HepG2 (cell line): ENCODE results near the gene EEF1AKMT3. TPM values are rescaled to one million over a fixed set of nuclear protein-coding genes. Genes with fewer than 3 reads are reported as not detected.

Experiments used
- ATAC-seq: fragments of 200-7000 bp; cut with Tn5 transposase; 3 replicates; pipeline ENCODE4 v1.9.1; 2020; ENCODE audit warnings: mild to moderate bottlenecking, moderate library complexity
- BruUV-seq: library from RNA; stranded (reverse); fragments of 400-500 nt; replicated peaks from 2 replicates; lab custom pipeline; 2021; lab: Mats Ljungman, UMichigan
- CTCF ChIA-PET: fragments of 300-600 bp; formaldehyde crosslinking; extraction: SDS; loops from one replicate; lab custom pipeline; 2021; ENCODE audit warnings: low total read pairs, inconsistent platforms, low intra/inter-chr PET ratio; lab: Yijun Ruan, JAX
- POLR2A ChIA-PET: fragments of 350-600 bp; sonication (Branson Sonifier 250); formaldehyde crosslinking; loops from one replicate; lab custom pipeline; 2020; ENCODE audit warnings: antibody characterized with exemption, inconsistent platforms; lab: Yijun Ruan, JAX
- DNase-seq: peaks from one replicate; pipeline ENCODE4 v3.0.0-alpha.2; 2015; ENCODE audit warnings: low spot score
- FAIRE-seq: peaks from 3 replicates; lab custom pipeline; 2011; peaks lifted over from hg19 to GRCh38; lab: Jason Lieb, UNC
- H2AFZ ChIP-seq: one replicate; pipeline ENCODE4 v1.6.1; 2011; ENCODE audit warnings: low read length, inconsistent platforms
- H3K27ac ChIP-seq: fragments of 300-600 bp; 3 replicates; pipeline ENCODE4 v1.8.0; 2011; ENCODE audit warnings: mixed run types, mild to moderate bottlenecking, mixed read lengths, low read length, inconsistent platforms; ENCODE audit not compliant: insufficient read depth; ENCODE audit errors: extremely low read length
- H3K27me3 ChIP-seq, 2 experiments: fragments of 200-600 bp in 1 of 2; 2 replicates in 1 of 2; 3 replicates in 1 of 2; pipeline versions ENCODE4 v1.6.0 to v1.8.0; 2011; ENCODE audit warnings: low read length in 2 of 2, mild to moderate bottlenecking in 2 of 2, moderate library complexity in 2 of 2, inconsistent platforms in 1 of 2; ENCODE audit not compliant: insufficient read depth in 2 of 2, control insufficient read depth in 1 of 2
- H3K36me3 ChIP-seq, 2 experiments: fragments of 200-600 bp in 1 of 2; replicated peaks in 1 of 2; 2 replicates in 1 of 2; 3 replicates in 1 of 2; pipeline versions ENCODE4 v1.5.1 to v1.8.0; 2011; ENCODE audit warnings: low read length in 2 of 2, inconsistent platforms in 1 of 2; ENCODE audit not compliant: insufficient read depth in 2 of 2, control insufficient read depth in 1 of 2
- H3K4me1 ChIP-seq: 2 replicates; pipeline ENCODE4 v1.5.1; 2012; ENCODE audit warnings: low read length, inconsistent platforms; ENCODE audit not compliant: insufficient read depth
- H3K4me2 ChIP-seq: 2 replicates; pipeline ENCODE4 v1.6.0; 2011; ENCODE audit warnings: low read depth, low read length, inconsistent platforms
- H3K4me3 ChIP-seq, 3 experiments: fragments of 200-600 bp in 1 of 3; sonication (generic), shearing (Covaris generic) in 1 of 3; replicated peaks in 1 of 3; 2 replicates each; pipeline ENCODE4 v1.5.1; 2011 to 2016; ENCODE audit warnings: low read length in 3 of 3, inconsistent platforms in 2 of 3, low read depth in 2 of 3, mild to moderate bottlenecking in 2 of 3, control low read depth in 1 of 3, mixed read lengths in 1 of 3; ENCODE audit not compliant: insufficient read depth in 1 of 3
- H3K79me2 ChIP-seq: one replicate; pipeline ENCODE4 v1.6.1; 2011; ENCODE audit warnings: low read length, inconsistent platforms; ENCODE audit not compliant: insufficient read depth
- H3K9ac ChIP-seq: 2 replicates; pipeline ENCODE4 v1.6.0; 2011; ENCODE audit warnings: mild to moderate bottlenecking, low read depth, low read length, inconsistent platforms; ENCODE audit not compliant: insufficient read depth
- H3K9me3 ChIP-seq: 2 replicates; pipeline ENCODE4 v1.5.1; 2012; ENCODE audit warnings: mild to moderate bottlenecking, low read length
- H4K20me1 ChIP-seq: 2 replicates; pipeline ENCODE4 v1.6.0; 2011; ENCODE audit warnings: inconsistent platforms, mild to moderate bottlenecking, low read length, moderate library complexity; ENCODE audit not compliant: insufficient read depth
- EED ChIP-seq: sonication (generic); formaldehyde crosslinking; IDR thresholded peaks from 2 replicates; pipeline ENCODE4 v1.5.0; 2020; ENCODE audit warnings: mild to moderate bottlenecking, missing genetic modification reagents
- MTA3 ChIP-seq: sonication (generic); formaldehyde crosslinking; IDR thresholded peaks from 2 replicates; pipeline ENCODE4 v1.4.0; 2020; ENCODE audit warnings: missing genetic modification reagents
- PAWR ChIP-seq: sonication (generic); formaldehyde crosslinking; IDR thresholded peaks from 2 replicates; pipeline ENCODE4 v1.4.0; 2020; ENCODE audit warnings: missing genetic modification reagents, mild to moderate bottlenecking, borderline replicate concordance
- RCOR2 ChIP-seq: IDR thresholded peaks from 2 replicates; pipeline ENCODE4 v1.6.1; 2016; ENCODE audit warnings: missing biosample characterization, missing genetic modification reagents
- STAG1 ChIP-seq: sonication (generic); formaldehyde crosslinking; IDR thresholded peaks from 2 replicates; pipeline ENCODE4 v1.4.0; 2020; ENCODE audit warnings: missing genetic modification reagents
- ZFX ChIP-seq: sonication (generic); formaldehyde crosslinking; IDR thresholded peaks from 2 replicates; pipeline ENCODE4 v1.4.0; 2020; ENCODE audit warnings: mild to moderate bottlenecking, low read depth, missing genetic modification reagents, moderate library complexity
- ZNF660 ChIP-seq: sonication (generic); formaldehyde crosslinking; IDR thresholded peaks from 2 replicates; pipeline ENCODE4 v1.5.1; 2020; ENCODE audit warnings: mild to moderate bottlenecking, low read depth, missing genetic modification reagents, borderline replicate concordance
- WGBS: methylation state at CpG from one replicate; pipeline ENCODE4 v1.1.6; 2017; ENCODE audit warnings: low lambda C conversion rate; 5-methylcytosine and 5-hydroxymethylcytosine counted together
- in situ Hi-C: cut with HindIII; loops from 2 replicates; pipeline ENCODE4 v1.10.0; 2017; ENCODE audit warnings: low pct_unique_long_range_greater_than_20kb; ENCODE audit not compliant: extremely low pct_ligation_motif_present
- intact Hi-C: fragments of 100-400 bp; cut with micrococcal nuclease; formaldehyde crosslinking; loops from one replicate; pipeline ENCODE4 v1.10.0; 2022; ENCODE audit not compliant: unreplicated experiment
- polyA plus RNA-seq, 8 experiments: library from polyadenylated mRNA; depleted of rRNA in 3 of 8; stranded (reverse) in 7 of 8; unstranded in 1 of 8; fragments of >200 nt; fragmentation: Illumina TruSeq in 4 of 8; extraction: Trizol in 4 of 8; gene quantifications; 2 replicates each; pipeline versions ENCODE4 v1.2.1 to v1.2.3, GENCODE V29; 2011 to 2016; ENCODE audit warnings: low read depth in 4 of 8, missing spikeins in 1 of 8, mixed read lengths in 1 of 8; ENCODE audit not compliant: insufficient read depth in 1 of 8
- total RNA-seq, 5 experiments: library from RNA; depleted of rRNA; stranded (reverse); fragments of >200 nt; fragmentation: Illumina TruSeq; extraction: Trizol; gene quantifications; 2 replicates each; pipeline ENCODE4 v1.2.3, GENCODE V29; 2016; ENCODE audit warnings: low read depth in 1 of 5
- TF ChIP-seq, protein P1 (sequence below), 2 experiments: sonication (generic) in 1 of 2; formaldehyde crosslinking in 1 of 2; IDR thresholded peaks; 2 replicates each; pipeline versions ENCODE4 v1.4.0 to v1.6.1; 2016 to 2020; ENCODE audit warnings: borderline replicate concordance in 1 of 2, low read depth in 1 of 2, mild to moderate bottlenecking in 1 of 2, missing genetic modification reagents in 1 of 2
- TF ChIP-seq, protein P2 (sequence below), 2 experiments: sonication (generic) in 1 of 2; formaldehyde crosslinking in 1 of 2; IDR thresholded peaks; 2 replicates each; pipeline versions ENCODE4 v1.4.0 to v1.6.1; 2018 to 2020; ENCODE audit warnings: missing genetic modification reagents in 2 of 2, borderline replicate concordance in 1 of 2, low read depth in 1 of 2, mild to moderate bottlenecking in 1 of 2, missing biosample characterization in 1 of 2

EEF1AKMT3 gene
- total and polyA plus RNA-seq, 2 of the 13 experiments (the other 11 are each of a cell fraction or from before 2014, with no cell fraction given): 4.7 to 11.4 TPM

DNA sequence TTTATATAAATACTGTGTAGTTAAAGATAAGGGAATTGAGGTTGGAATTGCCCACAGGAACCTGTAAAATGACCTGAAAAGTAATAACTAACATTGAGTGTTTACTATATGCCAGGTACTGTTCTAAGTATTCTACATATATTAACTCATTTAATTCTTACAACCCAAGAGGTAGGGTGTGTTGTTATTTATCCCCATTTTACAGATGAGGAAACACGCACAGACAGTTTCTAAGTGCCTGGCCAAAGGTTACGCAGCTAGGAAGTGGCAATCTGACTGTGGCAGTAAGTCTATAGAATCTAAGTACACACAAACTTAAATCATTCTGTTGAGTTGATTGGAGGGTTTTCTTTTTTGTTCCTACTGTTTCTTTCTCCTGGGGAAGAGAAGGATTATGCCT, 28.6 kb upstream of the EEF1AKMT3 start (continued):
- TF ChIP-seq, protein P1, sequence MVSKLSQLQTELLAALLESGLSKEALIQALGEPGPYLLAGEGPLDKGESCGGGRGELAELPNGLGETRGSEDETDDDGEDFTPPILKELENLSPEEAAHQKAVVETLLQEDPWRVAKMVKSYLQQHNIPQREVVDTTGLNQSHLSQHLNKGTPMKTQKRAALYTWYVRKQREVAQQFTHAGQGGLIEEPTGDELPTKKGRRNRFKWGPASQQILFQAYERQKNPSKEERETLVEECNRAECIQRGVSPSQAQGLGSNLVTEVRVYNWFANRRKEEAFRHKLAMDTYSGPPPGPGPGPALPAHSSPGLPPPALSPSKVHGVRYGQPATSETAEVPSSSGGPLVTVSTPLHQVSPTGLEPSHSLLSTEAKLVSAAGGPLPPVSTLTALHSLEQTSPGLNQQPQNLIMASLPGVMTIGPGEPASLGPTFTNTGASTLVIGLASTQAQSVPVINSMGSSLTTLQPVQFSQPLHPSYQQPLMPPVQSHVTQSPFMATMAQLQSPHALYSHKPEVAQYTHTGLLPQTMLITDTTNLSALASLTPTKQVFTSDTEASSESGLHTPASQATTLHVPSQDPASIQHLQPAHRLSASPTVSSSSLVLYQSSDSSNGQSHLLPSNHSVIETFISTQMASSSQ (IDR thresholded peaks at IDR 0.05; ENCODE audit: low read depth): no peak
- TF ChIP-seq, protein P1 (CRISPR knock-in tag; IDR thresholded peaks at IDR 0.05; ENCODE audit: borderline replicate concordance): no peak
- peak; percentile 49; the same call in 1 of the 2 replicates for TF ChIP-seq RCOR2 (CRISPR knock-in tag)

GRCh38 chr12:57744194-57744776, 28.1 kb upstream of the EEF1AKMT3 start:
- intact Hi-C loops (loop anchor here (1.0 kb wide), 1 partner anchor 8 kb away; the partner anchor contains the start of gene CDK4), in situ Hi-C loops (no loop called here)
- Histone ChIP-seq H3K36me3 (peaks cover 3 to 31% of the 10 kb centered on the region in 2 experiments; a peak in 4 of 5 replicates), H3K9me3 (no peaks in the 10 kb centered on the region), H3K4me3 (peak overlapping the region; percentile 63 to 80 (median 71)), H3K9ac (peak overlapping the region; percentile 94), H4K20me1 (no peaks in the 10 kb centered on the region), H3K79me2 (peaks cover 10% of the 10 kb centered on the region), H3K4me2 (peak overlapping the region; percentile 96), H3K27me3 (peaks cover 3 to 16% of the 10 kb centered on the region in 2 experiments; a peak in 3 of 5 replicates), H2AFZ (no peak overlapping the region), H3K4me1 (peaks cover 39% of the 10 kb centered on the region), H3K27ac (peak overlapping the region; percentile 94)
- TSS peak; percentile 32 for BruUV-seq
- ChIA-PET POLR2A (interaction anchor here (0.5 to 2.6 kb wide), 12 partner anchors 9 to 224 kb away, joined by 3 to 29 read pairs (median 6); partner anchors contain the start of genes CTDSP2, DDIT3, EEF1AKMT3 and METTL1), CTCF (no interaction called here)
- 2% methylated on average over 12 of the region's 21 CpGs for WGBS
- ATAC-seq (peak; percentile 29), DNase-seq (no peak), FAIRE-seq (no peak)
- TF ChIP-seq EED (CRISPR knock-in tag): no peak
- TF ChIP-seq ZFX (CRISPR knock-in tag): no peak
- no peak for TF ChIP-seq PAWR (CRISPR knock-in tag)
- TF ChIP-seq, protein P2, sequence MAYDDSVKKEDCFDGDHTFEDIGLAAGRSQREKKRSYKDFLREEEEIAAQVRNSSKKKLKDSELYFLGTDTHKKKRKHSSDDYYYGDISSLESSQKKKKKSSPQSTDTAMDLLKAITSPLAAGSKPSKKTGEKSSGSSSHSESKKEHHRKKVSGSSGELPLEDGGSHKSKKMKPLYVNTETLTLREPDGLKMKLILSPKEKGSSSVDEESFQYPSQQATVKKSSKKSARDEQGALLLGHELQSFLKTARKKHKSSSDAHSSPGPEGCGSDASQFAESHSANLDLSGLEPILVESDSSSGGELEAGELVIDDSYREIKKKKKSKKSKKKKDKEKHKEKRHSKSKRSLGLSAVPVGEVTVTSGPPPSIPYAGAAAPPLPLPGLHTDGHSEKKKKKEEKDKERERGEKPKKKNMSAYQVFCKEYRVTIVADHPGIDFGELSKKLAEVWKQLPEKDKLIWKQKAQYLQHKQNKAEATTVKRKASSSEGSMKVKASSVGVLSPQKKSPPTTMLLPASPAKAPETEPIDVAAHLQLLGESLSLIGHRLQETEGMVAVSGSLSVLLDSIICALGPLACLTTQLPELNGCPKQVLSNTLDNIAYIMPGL (CRISPR knock-in tag; IDR thresholded peaks at IDR 0.05; ENCODE audit: borderline replicate concordance in 1 of 2, low read depth in 1 of 2): peak in 1 of 2 experiments; percentile 10; a peak in 1 of 4 replicates
- TF ChIP-seq ZNF660: no peak
- no peak for TF ChIP-seq MTA3 (CRISPR knock-in tag)
- TF ChIP-seq, protein P1 (IDR thresholded peaks at IDR 0.05; ENCODE audit: low read depth): 0 out of 2 replicates have a peak, but pooled peaks have one; percentile 24
- TF ChIP-seq, protein P1 (CRISPR knock-in tag; IDR thresholded peaks at IDR 0.05; ENCODE audit: borderline replicate concordance): no peak
- TF ChIP-seq STAG1 (CRISPR knock-in tag): no peak
